ENCODE measurements around the gene ZSCAN9. TPM values are rescaled to one million over a fixed set of nuclear protein-coding genes. Genes with fewer than 3 reads are reported as not detected.

Gene ZSCAN9
- total and polyA plus RNA-seq, 9 of the 15 experiments (the other 6 are each of a cell fraction or from before 2014, with no cell fraction given): 18.8 to 48.9 (median 28.7) TPM

GRCh38 chr6:28225056-28225834 lies at the start of gene ZSCAN9 (continued):
- no peak for TF ChIP-seq TCF15 (CRISPR knock-in tag; IDR thresholded peaks at IDR 0.05)
- no peak for TF ChIP-seq RFX7 (CRISPR knock-in tag; IDR thresholded peaks at IDR 0.05)
- TF ChIP-seq PYGO2 (tag; IDR thresholded peaks at IDR 0.05): no peak
- peak; percentile 81; the same call in 1 of the 2 replicates for TF ChIP-seq NBN (IDR thresholded peaks at IDR 0.05; ENCODE audit: low read depth)
- peak; percentile 88 for TF ChIP-seq SOX6 (IDR thresholded peaks at IDR 0.05)
- peak; percentile 43; the same call in 1 of the 2 replicates for TF ChIP-seq E4F1 (CRISPR knock-in tag; IDR thresholded peaks at IDR 0.05; ENCODE audit: borderline replicate concordance)
- peak; percentile 97 for TF ChIP-seq ETV1 (tag; conservative IDR thresholded peaks at IDR 0.05; ENCODE audit: low read depth)
- TF ChIP-seq JUNB (CRISPR knock-in tag; conservative IDR thresholded peaks at IDR 0.05): no peak
- TF ChIP-seq SRSF3 (IDR thresholded peaks at IDR 0.05; ENCODE audit: insufficient read depth, low read length): no peak
- no peak for TF ChIP-seq NCOA4 (IDR thresholded peaks at IDR 0.05; ENCODE audit: partially characterized antibody)
- TF ChIP-seq RBBP5 (IDR thresholded peaks at IDR 0.05; ENCODE audit: borderline replicate concordance, insufficient read depth, low read length, poor library complexity, severe bottlenecking): peak; percentile 99
- TF ChIP-seq HEY1 (CRISPR knock-in tag; IDR thresholded peaks at IDR 0.05; ENCODE audit: borderline replicate concordance): 0 out of 2 replicates have a peak, but pooled peaks have one; percentile 59
- 0 out of 2 replicates have a peak, but pooled peaks have one; percentile 40 for TF ChIP-seq ZNF609 (CRISPR knock-in tag; IDR thresholded peaks at IDR 0.05; ENCODE audit: borderline replicate concordance)
- no peak for TF ChIP-seq CHCHD3 (CRISPR knock-in tag; IDR thresholded peaks at IDR 0.05)
- TF ChIP-seq HMG20A (CRISPR knock-in tag; conservative IDR thresholded peaks at IDR 0.05): no peak
- no peak for TF ChIP-seq SNAPC5 (CRISPR knock-in tag; IDR thresholded peaks at IDR 0.05)
- TF ChIP-seq ZKSCAN1 (IDR thresholded peaks at IDR 0.05; ENCODE audit: low read depth, low read length): peak; percentile 78; the same call in 1 of the 2 replicates
- peak; percentile 83 for TF ChIP-seq SP1 (CRISPR knock-in tag; IDR thresholded peaks at IDR 0.05)

Measured in K562 (cell line).